Activated T-helper 1 cell treated with Interleukin-2 at 50 U/mL for 16 hours (primary cell): ENCODE measurements around the gene FAM221B.

ENCODE experiments used
- DNase-seq: peaks from one replicate; pipeline ENCODE4 v3.0.0-alpha.2; 2020; ENCODE audit warnings: low read depth

FAM221B gene

GRCh38 chr9:35847792-35848572, 19.4 kb upstream of the FAM221B start:
- DNase-seq: no peak

GRCh38 chr9:35845824-35846771, 17.6 kb upstream of the FAM221B start:
- no peak for DNase-seq

GRCh38 chr9:35844628-35845270, 16.2 kb upstream of the FAM221B start:
- no peak for DNase-seq

- DNase-seq: no peak
Measured at GRCh38 chr9:35842795-35843194, 14.3 kb upstream of the FAM221B start.

- DNase-seq: no peak
Measured at GRCh38 chr9:35842020-35842745, 13.7 kb upstream of the FAM221B start.

- DNase-seq: no peak
Measured at GRCh38 chr9:35841645-35841900, 13.0 kb upstream of the FAM221B start.

GRCh38 chr9:35840881-35841644, 12.5 kb upstream of the FAM221B start:
- no peak for DNase-seq

- DNase-seq: no peak
Measured at GRCh38 chr9:35839926-35840325, 11.4 kb upstream of the FAM221B start.

- DNase-seq: no peak
Measured at GRCh38 chr9:35836595-35836994, 8.1 kb upstream of the FAM221B start.

GRCh38 chr9:35835766-35836165, 7.2 kb upstream of the FAM221B start:
- DNase-seq: no peak

- no peak for DNase-seq
Measured at GRCh38 chr9:35835216-35835632, 6.7 kb upstream of the FAM221B start.

- no peak for DNase-seq
Measured at GRCh38 chr9:35834260-35835215, 6.0 kb upstream of the FAM221B start.

GRCh38 chr9:35832814-35833213, 4.3 kb upstream of the FAM221B start:
- DNase-seq: no peak

- no peak for DNase-seq
Measured at GRCh38 chr9:35831040-35831439, 2.5 kb upstream of the FAM221B start.

GRCh38 chr9:35829764-35830096, 1.2 kb upstream of the FAM221B start:
- no peak for DNase-seq

- DNase-seq: peak; percentile 85
Measured at GRCh38 chr9:35829084-35829763, 692 bp upstream of the FAM221B start, which contains the start of gene TMEM8B. Gene TMEM8B (plus strand): TSS chr9:35829228. CDS start chr9:35829448, 220 bp downstream.

GRCh38 chr9:35827486-35827885, 1.0 kb downstream of the FAM221B start:
- no peak for DNase-seq

- no peak for DNase-seq
Measured at GRCh38 chr9:35826071-35826701, 2.3 kb downstream of the FAM221B start.

- DNase-seq: no peak
Measured at GRCh38 chr9:35822926-35823325, 5.6 kb downstream of the FAM221B start.
